IMR-90 (cell line): ENCODE results near the gene RASGRP4. TPM values are rescaled to one million over a fixed set of nuclear protein-coding genes. Genes with fewer than 3 reads are reported as not detected.

ENCODE experiments used
- ATAC-seq: fragments of 200-7000 bp; cut with Tn5 transposase; 2 replicates; pipeline ENCODE4 v1.9.1; 2020; ENCODE audit warnings: low read depth, mild to moderate bottlenecking, moderate library complexity
- BruUV-seq: library from RNA; stranded (reverse); fragments of 400-500 nt; replicated peaks from 2 replicates; lab custom pipeline; 2021; lab: Mats Ljungman, UMichigan
- CTCF ChIA-PET: fragments of 300-600 bp; formaldehyde crosslinking; extraction: SDS; loops from one replicate; lab custom pipeline; 2021; ENCODE audit warnings: antibody characterized with exemption; lab: Yijun Ruan, JAX
- POLR2A ChIA-PET: fragments of 300-600 bp; sonication (Branson Sonifier 250); formaldehyde crosslinking; loops from one replicate; lab custom pipeline; 2022; ENCODE audit warnings: antibody characterized with exemption; ENCODE audit not compliant: unreplicated experiment; lab: Charles Lee
- DNase-seq: peaks from one replicate; pipeline ENCODE4 v3.0.0; 2013
- H2AFZ ChIP-seq: replicated peaks from 2 replicates; pipeline ENCODE3; 2013; ENCODE audit warnings: low read length, mild to moderate bottlenecking; ENCODE audit not compliant: poor library complexity
- H2AK5ac ChIP-seq: 2 replicates; pipeline ENCODE4 v1.6.1; 2013; ENCODE audit warnings: low read depth, low read length, inconsistent platforms
- H2AK9ac ChIP-seq: replicated peaks from 2 replicates; pipeline ENCODE3; 2013; ENCODE audit warnings: mild to moderate bottlenecking, low read depth, low read length, moderate library complexity; ENCODE audit not compliant: poor library complexity
- H2BK120ac ChIP-seq: 2 replicates; pipeline ENCODE4 v1.6.1; 2013; ENCODE audit warnings: low read depth, low read length, inconsistent platforms
- H2BK15ac ChIP-seq: 3 replicates; pipeline ENCODE4 v1.6.1; 2013; ENCODE audit warnings: low read depth, low read length, inconsistent platforms
- H2BK20ac ChIP-seq: 2 replicates; pipeline ENCODE4 v1.6.1; 2013; ENCODE audit warnings: low read depth, mild to moderate bottlenecking, inconsistent platforms, low read length, moderate library complexity
- H2BK5ac ChIP-seq: 2 replicates; pipeline ENCODE4 v1.6.1; 2013; ENCODE audit warnings: mild to moderate bottlenecking, low read depth, low read length, inconsistent platforms; ENCODE audit not compliant: poor library complexity, severe bottlenecking
- H3K14ac ChIP-seq: replicated peaks from 2 replicates; pipeline ENCODE4 v1.6.1; 2013; ENCODE audit warnings: low read depth, low read length, inconsistent platforms
- H3K18ac ChIP-seq: 2 replicates; pipeline ENCODE4 v1.6.1; 2013; ENCODE audit warnings: low read depth, low read length, control low read depth
- H3K23ac ChIP-seq: 2 replicates; pipeline ENCODE4 v1.6.1; 2013; ENCODE audit warnings: low read depth, low read length, inconsistent platforms
- H3K27ac ChIP-seq: 2 replicates; pipeline ENCODE4 v1.5.1; 2013; ENCODE audit warnings: mild to moderate bottlenecking, control low read depth, low read length; ENCODE audit not compliant: insufficient read depth
- H3K27me3 ChIP-seq: 2 replicates; pipeline ENCODE4 v1.6.1; 2013; ENCODE audit warnings: low read length; ENCODE audit not compliant: control insufficient read depth, insufficient read depth
- H3K36me3 ChIP-seq: 2 replicates; pipeline ENCODE4 v1.6.1; 2013; ENCODE audit warnings: low read length, mixed read lengths; ENCODE audit not compliant: control insufficient read depth, insufficient read depth
- H3K4ac ChIP-seq: 2 replicates; pipeline ENCODE4 v1.6.1; 2013; ENCODE audit warnings: low read depth, low read length, inconsistent platforms
- H3K4me1 ChIP-seq: 2 replicates; pipeline ENCODE4 v1.6.1; 2013; ENCODE audit warnings: low read length, mixed read lengths; ENCODE audit not compliant: control insufficient read depth, insufficient read depth
- H3K4me2 ChIP-seq: 2 replicates; pipeline ENCODE4 v1.6.1; 2013; ENCODE audit warnings: low read depth, mild to moderate bottlenecking, control low read depth, low read length, moderate library complexity
- H3K4me3 ChIP-seq: 2 replicates; pipeline ENCODE4 v1.5.1; 2013; ENCODE audit warnings: low read depth, mild to moderate bottlenecking, control low read depth, low read length, moderate library complexity; ENCODE audit not compliant: insufficient read depth
- H3K56ac ChIP-seq: 2 replicates; pipeline ENCODE4 v1.6.1; 2013; ENCODE audit warnings: low read length, inconsistent platforms; ENCODE audit not compliant: insufficient read depth; ENCODE audit errors: extremely low read depth
- H3K79me1 ChIP-seq, 2 experiments: 2 replicates each; pipeline ENCODE4 v1.6.1; 2013; ENCODE audit warnings: low read length in 2 of 2, inconsistent platforms in 1 of 2, low read depth in 1 of 2
- H3K9ac ChIP-seq: 2 replicates; pipeline ENCODE4 v1.6.1; 2013; ENCODE audit warnings: low read depth, low read length, control low read depth
- H3K9me1 ChIP-seq: 2 replicates; pipeline ENCODE4 v1.6.1; 2013; ENCODE audit warnings: low read length, inconsistent platforms; ENCODE audit not compliant: insufficient read depth
- H3K9me3 ChIP-seq: 2 replicates; pipeline ENCODE4 v1.6.1; 2013; ENCODE audit warnings: low read length; ENCODE audit not compliant: control insufficient read depth, insufficient read depth
- H4K20me1 ChIP-seq: 2 replicates; pipeline ENCODE4 v1.6.1; 2013; ENCODE audit warnings: low read length, inconsistent platforms; ENCODE audit not compliant: insufficient read depth
- H4K5ac ChIP-seq: 2 replicates; pipeline ENCODE4 v1.6.1; 2013; ENCODE audit warnings: mild to moderate bottlenecking, low read depth, low read length, control low read depth
- H4K8ac ChIP-seq, 2 experiments: 2 replicates each; pipeline ENCODE4 v1.6.1; 2013; ENCODE audit warnings: low read depth in 2 of 2, low read length in 2 of 2, control low read depth in 1 of 2, inconsistent platforms in 1 of 2
- H4K91ac ChIP-seq: 2 replicates; pipeline ENCODE4 v1.6.1; 2013; ENCODE audit warnings: low read depth, low read length, inconsistent platforms; ENCODE audit not compliant: insufficient read depth
- BHLHE40 ChIP-seq: fragments of 150-350 bp; IDR thresholded peaks from 2 replicates; pipeline ENCODE4 v1.6.1; 2016; ENCODE audit warnings: mild to moderate bottlenecking, low read depth, low read length
- NFE2L2 ChIP-seq: fragments of 150-350 bp; IDR thresholded peaks from 2 replicates; pipeline ENCODE4 v1.6.1; 2016; ENCODE audit warnings: low read depth, mild to moderate bottlenecking, low read length
- WGBS, 2 experiments: methylation state at CpG; one replicate each; pipeline versions ENCODE4 v1.1.5 to v1.1.7; 2013; ENCODE audit warnings: missing lambda C conversion rate in 2 of 2; ENCODE audit not compliant: insufficient read length in 1 of 2; ENCODE audit errors: extremely low coverage in 2 of 2; 5-methylcytosine and 5-hydroxymethylcytosine counted together
- dilution Hi-C: fragments of 300-500 bp; cut with HindIII; formaldehyde crosslinking; loops from one replicate; pipeline ENCODE4 v1.14.3; 2018; ENCODE audit warnings: low sequenced_read_pairs; ENCODE audit not compliant: unreplicated experiment
- in situ Hi-C: fragments of 300-500 bp; cut with MboI; formaldehyde crosslinking; loops from 3 replicates; pipeline ENCODE4 v1.14.3; 2019; ENCODE audit warnings: low sequenced_read_pairs, inconsistent platforms, mixed read lengths
- intact Hi-C: fragments of 100-400 bp; cut with micrococcal nuclease; formaldehyde crosslinking; loops from 2 replicates; pipeline ENCODE4 v1.10.0; 2022
- polyA plus RNA-seq, 3 experiments: library from polyadenylated mRNA; depleted of rRNA; stranded (reverse); fragments of >200 nt; gene quantifications; 2 replicates each; pipeline ENCODE4 v1.2.3, GENCODE V29; 2012; ENCODE audit warnings: low replicate concordance in 1 of 3
- total RNA-seq: library from RNA; depleted of rRNA; stranded (reverse); fragments of >200 nt; gene quantifications from 2 replicates; pipeline ENCODE4 v1.2.3, GENCODE V29; 2012

Gene RASGRP4
- total and polyA plus RNA-seq, 2 of the 4 experiments (the other 2 are of a cell fraction) = not detected

GRCh38 chr19:38452430-38453366, 26.7 kb upstream of the RASGRP4 start:
- intact Hi-C loops = no loop called here
- BruUV-seq = no TSS peak
- H3K27me3 ChIP-seq = peaks cover 3% of the 10 kb centered on the region; the same call in 1 of the 2 replicates
- dilution Hi-C loops = no loop called here
- H3K4me2 ChIP-seq = no peak overlapping the region
- no peak overlapping the region for H4K8ac ChIP-seq
- no peak overlapping the region for H3K9ac ChIP-seq
- H4K20me1 ChIP-seq = no peaks in the 10 kb centered on the region
- no peaks in the 10 kb centered on the region for H3K9me3 ChIP-seq
- H2BK15ac ChIP-seq = no peak overlapping the region
- H3K4ac ChIP-seq = no peak overlapping the region
- no peak overlapping the region for H3K23ac ChIP-seq
- no peak overlapping the region for H3K27ac ChIP-seq
- H3K79me1 ChIP-seq = no peaks in the 10 kb centered on the region
- H2AFZ ChIP-seq = no peak overlapping the region
- H3K18ac ChIP-seq = no peak overlapping the region
- in situ Hi-C loops = loop anchor here (25.0 kb wide), 1 partner anchor 760 kb away; the partner anchor contains the start of gene SYCN
- H2BK20ac ChIP-seq = no peak overlapping the region
- H3K4me1 ChIP-seq = no peaks in the 10 kb centered on the region
- no peak for TF ChIP-seq BHLHE40
- TF ChIP-seq NFE2L2 = no peak
- no peak overlapping the region for H4K91ac ChIP-seq
- H3K9me1 ChIP-seq = no peaks in the 10 kb centered on the region
- CTCF ChIA-PET = interaction anchor here (0.6 kb wide), 1 partner anchor 457 kb away, joined by 8 read pairs; no protein-coding TSS in a partner anchor
- no peak overlapping the region for H3K56ac ChIP-seq
- no peak overlapping the region for H2BK5ac ChIP-seq
- H2AK9ac ChIP-seq = no peak overlapping the region
- no peaks in the 10 kb centered on the region for H3K36me3 ChIP-seq
- POLR2A ChIA-PET = no interaction called here
- no peak overlapping the region for H2AK5ac ChIP-seq
- no peak overlapping the region for H2BK120ac ChIP-seq
- no peak overlapping the region for H3K4me3 ChIP-seq
- DNase-seq = no peak
- no peak overlapping the region for H3K14ac ChIP-seq
- 80% methylated on average over 5 of the region's 45 CpGs; no CpG with 5 or more reads in 1 of the 2 experiments for WGBS, 2 experiments
- no peak for ATAC-seq
- no peak overlapping the region for H4K5ac ChIP-seq
